NCI-H128 (cell line): Measurements from ENCODE around the gene EML2.
"Not testable (repeated sequence)": the region's sequence is repeated elsewhere in the genome, so short reads cannot be mapped to it uniquely, and the experiment has no call there.

ENCODE experiments used
- DNase-seq: peaks from one replicate; lab custom pipeline; 2025; ENCODE audit not compliant: unreplicated experiment; lab: John Stamatoyannopoulos, UW

Gene EML2

DNA sequence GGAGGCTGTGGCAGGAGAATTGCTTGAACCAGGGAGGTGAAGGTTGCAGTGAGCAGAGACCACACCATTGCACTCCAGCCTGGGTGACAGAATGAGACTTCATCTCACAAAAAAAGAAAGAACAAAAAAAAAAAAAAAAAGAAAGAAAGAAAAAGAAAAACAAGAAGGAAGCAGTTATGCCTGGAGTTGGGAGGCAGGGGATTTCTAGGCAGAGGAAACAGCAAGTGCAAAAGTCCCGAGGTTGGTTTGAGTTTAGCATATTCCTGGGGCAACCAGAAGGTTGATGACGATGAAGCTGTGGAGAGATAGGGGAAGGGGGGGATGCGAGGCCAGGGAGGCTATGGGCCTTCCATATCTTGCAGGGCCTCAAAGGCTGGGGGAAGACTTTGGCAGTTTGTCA, 11.5 kb upstream of the EML2 start:
- DNase-seq: no peak

DNA sequence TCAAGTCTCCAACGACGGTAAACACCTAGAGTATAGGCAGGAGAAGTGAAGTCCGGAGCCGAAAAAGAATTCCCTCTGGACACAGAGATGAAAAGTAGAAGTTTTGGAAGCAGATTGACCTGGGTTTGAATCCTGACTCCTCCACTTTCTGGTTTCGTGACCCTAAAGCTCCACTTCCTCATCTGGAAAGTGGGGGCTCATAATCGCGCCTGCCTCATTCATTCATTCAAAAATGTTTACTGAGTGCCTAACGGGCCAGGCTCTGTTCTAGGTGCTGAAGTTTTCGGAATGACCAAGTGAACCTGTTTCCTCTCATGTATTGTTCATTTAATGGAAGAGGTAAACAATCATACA, 7.1 kb upstream of the EML2 start:
- DNase-seq: no peak

DNA sequence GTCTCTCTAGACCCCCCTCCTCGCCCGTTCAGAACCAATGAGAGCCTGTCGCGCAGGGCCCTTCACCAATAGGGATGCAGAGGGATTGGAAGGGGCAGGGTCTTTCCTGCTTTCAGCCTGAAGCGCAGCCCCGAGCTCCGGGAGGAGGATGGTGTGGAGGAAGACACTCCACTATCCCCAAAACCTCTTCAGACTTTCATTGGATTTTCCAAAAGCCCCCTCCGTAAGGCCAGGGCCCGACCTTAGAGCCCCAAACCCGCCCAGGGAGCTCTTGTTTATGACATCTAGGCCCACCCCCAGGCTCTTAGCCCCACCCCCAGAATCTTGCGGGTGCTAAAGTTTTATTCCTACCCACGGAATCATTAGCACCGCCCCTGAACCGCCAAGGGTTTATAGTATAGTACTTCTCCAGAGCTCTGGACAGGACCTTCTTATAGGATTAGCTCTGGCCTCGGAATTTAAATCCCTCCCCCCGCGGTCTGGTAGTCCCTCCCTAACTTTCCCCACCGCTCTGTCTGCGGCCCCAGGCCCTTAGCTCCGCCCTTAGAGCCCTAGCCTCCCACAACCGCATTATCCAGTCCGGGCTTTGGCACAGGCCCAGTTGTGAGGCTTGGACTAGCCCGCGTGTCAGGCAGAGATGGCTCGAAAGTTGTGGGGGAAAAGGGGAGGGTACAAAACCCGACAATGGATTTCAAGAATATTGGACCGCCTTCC, 6.6 kb upstream of the EML2 start:
- peak; percentile 80 for DNase-seq

DNA sequence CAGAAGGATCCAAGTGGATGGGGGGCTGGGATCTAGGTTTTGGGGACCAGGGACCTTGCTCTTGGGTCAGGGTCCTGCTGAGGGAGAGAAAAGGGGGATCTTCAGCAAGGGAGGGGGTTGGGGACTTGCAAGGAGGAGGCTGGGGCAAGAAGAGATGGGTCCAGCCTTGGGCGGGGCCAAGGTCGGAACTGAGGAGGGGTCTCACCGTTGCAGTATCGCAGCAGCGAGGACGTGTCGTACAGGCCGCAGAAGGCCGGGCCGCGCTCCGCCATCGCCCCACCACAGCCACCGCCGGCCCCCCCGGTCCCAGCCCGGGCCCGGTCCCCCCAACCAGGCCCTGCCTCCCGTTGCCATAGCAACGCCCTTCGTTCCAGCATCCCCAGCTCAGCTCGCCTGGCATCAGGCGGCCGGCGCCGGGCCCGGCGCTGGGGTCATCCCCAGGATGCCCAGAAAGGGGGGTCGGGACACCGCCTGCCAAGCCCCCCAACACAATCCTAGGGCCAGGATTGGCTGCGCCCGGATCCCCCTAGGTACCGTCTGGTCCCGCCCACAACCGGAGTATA, 6.0 kb upstream of the EML2 start:
- no peak for DNase-seq

DNA sequence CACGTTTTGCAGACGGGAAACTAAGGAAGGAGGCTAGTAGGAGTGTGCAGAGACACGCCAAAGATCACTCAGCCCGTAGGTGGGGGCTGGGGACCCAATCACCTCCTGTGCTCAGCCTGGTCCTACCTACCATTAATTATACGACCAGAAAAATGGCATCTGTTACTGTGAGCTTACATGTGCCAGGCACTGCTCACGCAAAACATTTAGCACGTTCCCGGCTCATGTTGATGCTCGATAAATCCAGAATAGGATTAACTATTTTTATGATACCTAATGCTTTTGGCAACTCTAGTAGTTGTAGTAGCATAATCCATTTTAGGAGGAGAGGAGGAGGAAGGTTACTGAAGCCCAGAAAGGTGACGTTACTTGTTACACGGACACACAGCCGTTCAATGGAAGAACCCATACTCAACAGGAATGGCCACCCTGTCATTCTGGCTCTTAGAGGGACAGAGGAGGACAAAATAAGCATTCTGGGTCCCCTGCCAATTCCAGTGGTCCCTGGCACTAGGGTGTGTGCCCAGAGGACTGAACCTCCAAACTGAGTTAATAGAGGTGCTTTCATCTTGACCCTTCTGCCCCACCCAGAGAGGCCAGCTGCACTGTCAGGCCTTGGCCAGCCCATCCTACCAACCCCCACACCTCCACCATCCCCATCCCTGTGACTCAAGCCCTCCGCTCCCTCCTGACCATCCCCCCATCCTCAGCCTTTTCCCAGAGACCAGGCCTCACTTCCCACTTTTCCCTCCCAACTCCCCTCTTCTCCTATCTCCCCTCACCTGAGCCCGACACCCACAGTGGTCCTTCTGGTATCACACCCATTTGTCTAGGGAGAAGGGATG, 5.0 kb upstream of the EML2 start:
- no peak for DNase-seq

DNA sequence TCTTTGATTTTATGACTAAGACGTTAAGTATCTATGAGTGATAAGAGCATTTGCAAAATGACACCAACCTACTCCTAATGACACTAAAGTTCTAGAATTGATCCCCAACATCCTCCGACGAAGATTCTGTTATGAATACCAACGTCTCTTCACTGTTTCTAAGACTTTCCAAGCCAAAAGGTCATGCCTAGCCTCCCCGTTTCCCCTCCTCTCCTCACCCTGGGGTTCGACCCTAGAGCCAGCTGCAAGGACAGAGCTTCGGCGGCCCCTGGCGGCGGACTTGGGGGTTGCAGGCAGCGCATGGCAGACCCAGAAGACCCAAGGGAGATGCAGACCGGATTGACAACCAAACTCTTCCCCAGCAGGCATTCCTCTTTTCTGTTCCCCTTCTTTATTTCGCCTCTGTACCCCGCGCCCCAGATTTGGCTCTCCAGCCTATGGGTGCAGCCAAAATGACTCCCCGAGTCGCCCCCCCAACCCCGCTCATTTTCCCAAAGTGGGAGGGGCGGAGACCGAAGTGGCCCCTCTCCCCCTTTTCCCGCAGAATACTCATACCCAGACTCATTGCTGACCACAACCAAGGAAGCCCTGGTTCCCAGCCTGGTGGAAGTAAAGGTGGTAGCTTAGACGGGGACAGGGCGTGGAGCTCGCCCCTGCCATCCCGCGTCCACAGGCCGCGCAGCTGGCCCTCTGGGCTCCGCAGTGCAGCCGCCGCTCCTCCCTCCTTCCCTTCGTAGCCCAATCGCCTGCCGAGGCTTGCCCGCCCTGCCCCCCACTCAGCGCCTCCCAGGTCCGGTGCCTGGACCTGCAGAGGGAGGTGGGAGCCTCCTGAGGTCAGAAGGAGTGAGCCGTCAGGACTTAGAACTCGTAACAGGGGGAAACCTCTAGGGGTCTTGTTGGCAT, 4.1 kb upstream of the EML2 start:
- peak; percentile 67 for DNase-seq

DNA sequence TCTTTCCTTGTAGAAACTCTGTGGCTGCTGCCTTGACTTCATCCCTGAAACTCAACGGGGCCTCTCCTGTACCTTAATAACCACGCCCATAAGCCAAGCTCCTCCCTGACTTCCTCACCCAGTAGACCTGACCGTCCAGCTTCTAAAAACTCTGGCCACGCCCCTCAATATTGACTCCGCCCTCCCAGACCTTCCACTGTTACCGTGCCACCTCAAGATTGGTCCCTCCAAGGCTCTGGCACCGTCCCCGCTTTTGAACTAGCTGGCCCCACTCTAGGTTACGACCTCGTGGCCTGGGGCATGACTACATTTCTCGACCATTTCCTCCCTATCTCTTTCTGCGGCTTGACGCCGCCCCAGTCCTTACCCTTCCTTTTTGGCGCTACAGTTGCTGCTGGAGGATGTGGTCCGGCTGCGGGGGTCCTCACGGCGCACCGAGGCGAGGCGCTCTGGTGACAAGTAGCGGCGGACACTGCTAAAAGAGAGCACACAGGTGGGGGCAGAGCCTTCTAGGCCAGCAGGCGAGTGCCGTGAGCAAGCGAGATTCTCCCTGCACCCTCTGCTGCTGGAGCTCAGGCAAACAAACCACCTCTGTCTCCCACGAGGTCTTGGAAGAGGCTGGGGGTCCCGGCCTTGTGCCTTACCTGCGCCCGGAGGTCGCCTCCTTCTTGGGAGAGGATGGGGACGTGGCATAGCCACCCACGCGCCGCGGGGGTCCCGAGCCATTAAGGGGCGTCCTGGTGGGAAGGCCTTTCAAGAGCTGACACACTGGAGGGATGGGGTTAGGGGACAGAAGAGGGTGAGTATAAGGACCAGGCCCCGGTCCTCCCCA, 2.3 kb upstream of the EML2 start:
- peak; percentile 41 for DNase-seq

DNA sequence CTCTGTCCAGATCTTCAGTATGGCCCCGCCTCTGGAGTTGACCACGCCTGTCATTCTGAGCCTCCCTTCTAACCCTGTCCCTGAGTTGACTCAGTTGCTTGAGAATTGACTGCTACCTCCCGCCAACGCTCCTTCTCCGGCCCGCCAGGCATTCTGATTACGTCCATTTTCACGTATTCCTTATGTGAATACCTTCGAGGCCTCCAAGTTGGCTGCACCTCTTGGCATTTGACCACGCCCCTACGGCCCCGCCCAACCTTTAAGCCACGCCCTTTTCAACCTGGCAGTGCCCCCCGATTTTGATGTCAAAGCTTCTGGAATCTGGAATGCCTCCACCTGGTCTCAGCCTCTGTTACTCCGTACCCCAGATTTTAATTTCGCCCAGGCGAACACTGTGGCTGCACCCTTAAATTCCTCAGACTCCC, 1.7 kb upstream of the EML2 start:
- no peak for DNase-seq

DNA sequence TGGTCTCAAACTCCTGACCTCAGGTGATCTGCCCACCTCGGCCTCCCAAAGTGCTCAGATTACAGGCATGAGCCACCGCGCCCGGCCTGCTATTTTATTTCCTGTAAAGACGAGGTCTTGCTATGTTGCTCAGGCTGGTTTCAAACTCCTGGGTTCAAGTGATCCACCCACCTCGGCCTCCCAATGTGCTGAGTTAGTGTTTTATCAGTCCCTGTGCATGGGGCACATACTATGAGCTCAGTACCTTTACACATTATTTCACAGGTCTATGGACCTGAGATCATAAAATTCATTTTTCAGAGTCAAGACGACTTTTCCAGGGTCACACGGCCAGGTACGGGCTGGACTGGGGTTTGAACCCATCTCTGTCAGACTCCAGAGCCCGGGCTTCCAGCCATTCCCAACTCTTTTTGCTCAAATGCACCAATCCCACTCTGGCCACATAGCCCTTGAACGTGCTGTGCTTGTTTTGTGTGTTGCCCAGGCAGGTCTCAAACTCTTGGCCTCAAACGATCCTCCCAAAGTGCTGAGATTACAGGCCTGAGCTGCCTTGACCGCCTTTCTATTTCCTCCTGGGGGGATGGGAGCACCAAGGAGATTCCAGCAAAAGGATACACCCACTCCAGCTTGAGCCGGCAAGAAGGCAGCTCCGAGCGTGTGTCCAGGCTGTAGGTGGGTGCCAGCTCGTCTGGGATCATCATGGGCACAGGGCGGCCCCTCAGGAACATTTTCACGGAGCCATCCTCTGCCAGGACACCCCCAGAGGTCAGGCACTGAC, 1.1 kb downstream of the EML2 start:
- DNase-seq: no peak

DNA sequence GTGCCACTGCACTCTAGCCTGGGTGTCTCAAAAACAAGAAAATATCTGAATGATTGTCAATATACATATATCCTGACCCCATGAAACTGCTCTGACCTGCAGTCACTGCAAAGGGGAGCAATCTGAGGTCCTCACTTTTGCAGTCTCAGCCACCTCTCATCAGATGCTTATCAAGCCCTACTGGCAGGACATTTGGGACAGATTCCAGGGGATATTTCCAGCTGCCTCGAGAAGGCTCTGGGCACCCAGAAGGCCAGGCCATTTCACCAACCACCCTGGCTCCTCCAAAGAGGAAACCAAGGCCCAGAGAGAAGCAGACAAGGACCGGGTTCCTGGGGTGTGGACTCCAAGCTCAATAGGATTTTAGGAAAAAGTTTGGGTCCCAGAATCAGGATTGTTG, 2.3 kb downstream of the EML2 start:
- no peak for DNase-seq

DNA sequence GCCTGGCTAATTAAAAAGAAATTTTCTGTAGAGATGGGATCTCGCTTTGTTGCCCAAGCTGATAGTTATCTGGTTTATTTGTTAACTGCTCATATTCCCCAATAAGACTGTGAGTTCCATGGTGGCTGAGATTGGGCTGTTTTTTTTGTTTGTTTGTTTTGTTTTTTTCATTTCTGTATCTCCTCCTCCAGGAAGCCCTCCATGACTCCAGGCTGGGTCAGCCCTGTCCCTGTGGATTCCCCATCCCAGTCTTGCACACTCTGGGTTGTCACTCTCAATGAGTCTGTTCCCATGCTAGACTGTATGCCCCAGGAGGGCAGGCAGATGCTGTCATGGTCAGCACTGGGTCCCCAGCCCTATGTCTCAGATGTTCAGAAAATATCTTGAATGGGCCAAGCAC, 2.9 kb downstream of the EML2 start:
- DNase-seq: no peak

DNA sequence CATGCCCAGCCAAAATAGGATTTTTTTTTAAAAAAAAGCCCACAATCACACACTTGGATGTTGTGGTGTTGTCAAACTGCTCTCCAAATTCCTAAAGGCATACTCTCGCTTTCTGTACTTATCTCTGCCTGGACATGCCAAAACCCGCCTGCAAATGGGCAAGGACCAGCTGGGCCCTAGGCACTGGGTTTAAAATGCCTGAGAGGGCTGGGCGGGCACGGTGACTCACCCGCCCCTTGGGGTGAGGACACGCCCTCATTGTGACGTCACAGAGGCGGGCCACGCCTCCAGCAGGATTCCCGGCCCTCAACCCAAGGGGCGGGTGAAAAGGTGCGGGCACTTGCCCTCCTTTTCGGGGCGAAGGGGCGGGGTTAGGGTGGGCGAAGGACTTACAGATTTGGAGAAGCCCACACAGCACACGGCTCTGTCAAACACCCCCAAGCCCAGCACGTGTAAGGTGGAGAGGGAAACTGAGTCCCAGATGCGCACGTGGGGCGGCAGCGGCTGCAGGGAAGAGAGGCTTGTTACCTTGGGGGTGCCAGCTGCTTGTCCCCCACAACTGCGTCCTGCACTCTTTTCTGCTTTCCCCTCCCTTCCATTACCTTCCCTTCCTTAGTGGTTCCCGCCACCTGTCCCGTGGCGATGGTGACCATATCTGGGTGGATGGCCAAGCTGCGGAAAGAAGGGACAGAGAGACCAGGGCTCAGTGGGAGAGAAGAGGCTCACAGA, 6.6 kb downstream of the EML2 start:
- peak; percentile 34 for DNase-seq

DNA sequence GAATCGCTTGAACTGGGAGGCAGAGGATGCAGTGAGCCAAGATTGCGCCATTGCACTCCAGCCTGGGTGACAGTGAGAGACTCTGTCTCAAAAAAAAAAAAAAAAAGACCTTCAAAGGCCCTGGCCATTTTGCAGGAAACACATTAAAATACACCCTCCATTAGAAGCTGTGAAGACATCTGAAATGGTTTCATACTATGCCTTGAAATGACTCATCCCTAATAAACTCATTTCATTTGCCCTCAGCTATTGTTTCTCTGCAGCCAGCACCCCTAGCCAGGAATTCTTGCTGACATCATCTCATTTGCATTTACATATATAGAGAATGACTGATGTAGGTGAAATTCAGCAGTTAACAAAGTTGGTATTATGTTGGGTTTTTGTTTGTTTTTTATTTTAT, 8.7 kb downstream of the EML2 start:
- no peak for DNase-seq

DNA sequence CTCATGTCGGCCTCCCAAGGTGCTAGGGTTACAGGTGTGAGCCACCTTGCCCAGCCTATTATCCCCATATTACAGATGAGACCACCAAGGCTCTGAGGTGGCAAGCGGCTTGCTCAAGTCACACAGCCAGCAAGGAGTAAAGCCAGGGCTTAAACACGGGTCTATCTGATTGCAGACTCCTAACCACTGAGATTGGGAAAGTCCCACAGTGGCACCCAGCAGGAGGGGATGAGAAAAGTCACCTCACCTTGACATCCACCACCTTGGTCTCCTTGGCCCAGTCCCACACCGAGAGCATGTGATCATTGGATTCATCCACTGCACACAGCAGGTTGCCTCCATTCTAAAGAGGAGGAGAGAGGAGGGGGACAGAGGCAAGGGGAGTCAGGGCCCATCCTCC, 9.5 kb downstream of the EML2 start:
- DNase-seq: no peak

DNA sequence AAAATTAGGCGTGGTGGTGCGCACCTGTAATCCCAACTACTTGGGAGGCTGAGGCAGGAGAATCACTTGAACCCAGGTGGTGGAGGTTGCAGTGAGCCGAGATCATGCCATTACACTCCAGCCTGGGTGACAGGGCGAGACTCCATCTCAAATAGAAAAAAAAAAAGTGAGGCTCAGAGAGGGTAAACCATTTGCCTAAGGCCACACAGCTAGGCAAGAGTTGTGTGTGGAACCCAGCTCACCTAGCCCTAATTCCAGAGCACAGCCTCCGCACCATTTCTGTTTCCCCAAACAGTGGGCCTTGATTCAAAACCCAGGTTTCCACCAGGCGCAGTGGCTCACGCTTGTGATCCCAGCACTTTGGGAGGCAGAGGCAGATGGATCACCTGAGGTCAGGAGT, 11.0 kb downstream of the EML2 start:
- not testable (repeated sequence) for DNase-seq

DNA sequence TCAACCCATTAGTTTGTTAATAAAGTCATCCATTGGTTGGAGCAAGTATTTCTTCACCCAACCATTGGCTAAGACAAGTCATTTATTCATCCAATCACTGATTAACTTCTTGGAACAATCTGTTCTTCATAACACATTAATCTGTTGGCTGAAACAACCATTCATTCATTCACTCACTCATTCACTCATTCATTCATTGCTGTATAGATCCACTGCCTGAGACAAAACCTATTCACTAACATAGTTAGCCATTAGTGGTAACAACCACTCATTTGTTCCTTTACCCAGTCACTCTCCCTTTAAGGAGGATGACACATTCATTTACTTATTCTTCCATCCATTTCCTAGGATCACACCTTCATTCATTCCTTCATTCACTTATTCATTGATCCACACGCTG, 15.2 kb downstream of the EML2 start:
- no peak for DNase-seq

DNA sequence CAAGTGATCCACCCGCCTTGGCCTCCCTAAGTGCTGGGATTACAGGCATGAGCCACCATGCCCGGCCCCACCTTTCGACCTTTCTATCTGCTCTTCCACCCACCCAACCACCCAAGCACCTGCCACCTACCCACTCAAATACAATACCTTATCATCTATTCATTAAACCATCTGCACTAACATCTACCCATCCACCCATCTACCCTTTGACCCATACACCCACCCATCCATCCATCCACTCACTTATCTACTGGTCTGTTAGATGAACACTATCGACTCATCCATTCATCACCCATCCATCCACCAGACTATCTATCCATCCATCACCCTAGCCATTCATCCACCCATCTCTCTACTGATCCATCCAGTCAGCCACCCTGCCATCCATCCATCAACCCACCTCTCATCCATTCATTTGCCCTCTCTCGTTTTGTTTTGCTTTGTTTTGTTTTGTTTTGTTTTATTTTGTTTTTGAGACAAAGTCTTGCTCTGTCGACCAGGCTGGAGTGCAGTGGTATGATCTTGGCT, 17.2 kb downstream of the EML2 start:
- DNase-seq: no peak

DNA sequence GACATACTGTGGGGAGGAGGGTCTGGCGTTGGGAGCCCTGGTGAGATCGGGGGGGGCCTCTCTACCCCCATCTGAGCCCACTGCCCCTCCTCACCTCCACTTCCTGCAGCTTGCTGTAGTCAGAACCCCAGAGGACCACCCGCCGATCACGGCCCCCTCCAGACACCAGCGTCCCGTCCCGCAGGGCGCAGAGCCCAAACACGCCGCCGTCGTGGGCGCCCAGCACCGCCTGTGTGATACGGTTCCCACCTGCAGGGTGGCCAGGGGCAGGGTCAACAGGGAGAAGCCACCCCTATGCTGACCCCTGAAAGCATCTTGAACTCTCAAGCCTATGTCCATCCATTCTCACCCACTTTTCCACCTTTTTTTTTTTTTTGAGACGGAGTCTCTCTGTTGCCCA, 17.8 kb downstream of the EML2 start:
- DNase-seq: no peak

DNA sequence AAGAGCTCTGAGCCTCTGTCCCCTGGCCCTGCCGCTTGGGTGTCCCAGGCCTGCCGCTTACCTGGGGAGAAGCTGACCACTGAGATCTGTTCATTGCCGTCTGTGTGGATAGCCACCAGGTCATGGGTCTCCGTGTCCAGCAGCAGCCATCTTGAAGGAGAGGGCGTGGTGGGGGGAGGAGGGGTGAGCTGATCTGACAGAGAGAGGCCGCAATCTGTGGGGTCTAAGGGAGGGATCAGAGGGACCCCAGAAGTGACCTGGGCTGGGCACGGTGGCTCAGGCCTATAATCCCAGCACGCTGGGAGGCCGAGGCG, 22.5 kb downstream of the EML2 start:
- DNase-seq: no peak
